ENCODE results near the gene CHRNA10. TPM values are rescaled to one million over a fixed set of nuclear protein-coding genes. Genes with fewer than 3 reads are reported as not detected.
"Not testable (repeated sequence)": the region's sequence is repeated elsewhere in the genome, so short reads cannot be mapped to it uniquely, and the experiment has no call there.

The CHRNA10 gene
- total RNA-seq, 1 donor from 2014 or later, result 1.2 TPM

DNA sequence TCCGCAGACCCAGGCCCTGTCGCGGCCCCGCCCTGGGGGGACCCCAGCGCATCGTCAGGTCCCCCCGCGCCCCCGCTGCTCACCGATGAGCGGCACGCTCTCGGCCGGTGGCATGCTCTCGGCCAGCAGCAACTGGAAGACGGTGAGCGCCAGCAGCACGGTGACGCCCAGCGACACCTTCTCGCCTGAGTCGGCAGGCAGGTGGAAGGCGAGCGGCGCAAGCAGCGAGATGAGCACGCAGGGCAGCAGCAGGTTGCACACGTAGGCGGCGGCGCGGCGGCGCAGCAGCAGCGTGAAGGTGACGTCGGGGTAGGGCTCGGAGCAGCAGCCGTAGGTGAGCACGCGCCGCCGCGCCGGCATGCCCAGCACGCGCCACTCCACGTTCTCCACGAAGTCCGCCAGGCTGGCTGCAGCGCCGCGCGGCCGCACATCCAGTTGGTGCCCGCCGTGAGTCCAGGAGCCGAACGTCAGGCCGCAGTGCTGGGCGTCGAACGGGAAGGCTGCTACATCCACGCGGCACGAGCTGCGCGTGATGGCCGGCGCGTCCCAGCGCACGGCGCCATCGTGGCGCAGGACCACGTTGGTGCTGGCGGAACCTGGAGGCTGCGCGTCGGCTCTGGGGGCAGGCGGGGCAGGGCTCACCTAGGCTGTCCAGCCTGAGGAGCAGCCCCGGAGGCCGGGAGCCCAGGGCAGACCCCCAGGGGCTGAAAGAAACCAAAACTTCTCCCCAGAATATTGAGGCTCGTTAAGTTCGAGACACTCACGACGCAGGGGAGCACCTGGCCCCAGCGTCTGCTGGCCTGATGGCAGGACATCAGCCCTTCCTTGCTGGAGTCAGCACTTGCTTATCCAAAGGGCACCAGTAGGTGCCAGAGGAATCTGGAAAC is 3.8 kb downstream of the CHRNA10 start:
- ATAC-seq (no peak), DNase-seq (ENCODE audit: missing footprints) (no peak)
- intact Hi-C loops (cut with DNase I), result no loop called here

DNA sequence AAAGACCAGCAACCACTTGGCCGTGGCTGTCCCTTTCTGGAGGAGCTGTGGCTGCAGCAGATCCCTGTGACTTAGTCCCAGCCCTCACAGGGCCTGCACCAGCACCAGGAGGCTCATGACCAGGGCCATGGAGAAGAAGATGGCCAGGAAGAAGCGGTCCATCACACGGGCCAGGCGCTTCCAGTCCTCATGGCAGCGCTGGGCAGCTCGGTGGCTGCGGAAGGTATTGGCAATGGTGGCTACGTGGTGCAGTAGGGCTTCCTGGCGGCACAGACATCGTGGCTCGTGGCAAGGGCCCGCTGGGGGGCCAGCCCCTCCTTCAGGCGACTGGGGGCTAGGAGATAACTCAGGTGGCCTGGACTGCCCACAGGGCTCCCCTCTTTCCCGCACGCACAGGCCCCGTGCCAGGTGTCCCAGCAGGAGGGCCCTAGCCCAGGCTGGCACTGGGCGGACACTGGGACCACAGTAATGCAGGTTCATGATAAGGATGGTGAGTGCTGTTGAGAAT is 5.1 kb downstream of the CHRNA10 start:
- intact Hi-C loops (cut with DNase I), result no loop called here
- DNase-seq (ENCODE audit: missing footprints), result no peak
- no peak for ATAC-seq

DNA sequence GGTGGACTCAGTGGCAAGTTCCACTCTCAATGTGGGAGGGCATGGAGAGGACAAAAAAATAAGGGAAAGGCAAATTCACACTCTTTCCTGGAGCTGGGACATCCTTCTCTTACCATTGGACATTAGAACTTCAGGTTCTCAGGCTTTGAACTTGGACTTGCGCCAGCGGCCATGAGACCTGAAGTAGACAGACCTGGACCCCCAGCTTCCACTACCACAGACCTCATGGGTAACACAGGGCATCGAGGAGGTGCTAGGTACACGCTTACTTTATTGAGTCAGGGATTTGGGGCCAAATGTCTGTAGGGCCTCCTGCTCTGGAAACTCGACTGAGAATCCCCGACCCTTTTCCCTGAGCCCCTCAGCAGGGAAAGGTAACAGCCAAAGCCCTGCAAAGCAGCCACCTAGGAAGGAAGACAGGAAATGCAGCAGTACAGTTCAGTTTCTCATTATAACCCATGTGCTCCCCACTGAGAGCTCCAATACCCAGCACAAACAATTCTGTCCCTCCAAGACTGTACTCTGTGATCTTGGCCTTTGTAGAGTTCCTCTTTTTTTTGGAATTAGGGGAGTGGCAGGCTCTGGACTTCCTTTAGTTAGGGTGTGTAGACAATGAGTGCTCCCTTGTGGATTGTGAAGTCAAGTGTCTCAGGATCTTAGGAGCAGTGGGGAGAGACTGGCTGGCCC is 5.7 kb downstream of the CHRNA10 start:
- intact Hi-C loops (cut with DNase I), result no loop called here
- no peak for DNase-seq (ENCODE audit: missing footprints)

GRCh38 chr11:3664032-3664630 is 7.1 kb downstream of the CHRNA10 start:
- DNase-seq (ENCODE audit: missing footprints) (no peak), ATAC-seq (no peak)
- intact Hi-C loops (cut with DNase I), result no loop called here

More for the DNA sequence above, 5.7 kb downstream of the CHRNA10 start:
- ATAC-seq, result no peak

- DNase-seq (ENCODE audit: missing footprints), result no peak
- ATAC-seq, result no peak
- intact Hi-C loops (cut with DNase I), result no loop called here
Measured at GRCh38 chr11:3662856-3663255, 8.3 kb downstream of the CHRNA10 start.

DNA sequence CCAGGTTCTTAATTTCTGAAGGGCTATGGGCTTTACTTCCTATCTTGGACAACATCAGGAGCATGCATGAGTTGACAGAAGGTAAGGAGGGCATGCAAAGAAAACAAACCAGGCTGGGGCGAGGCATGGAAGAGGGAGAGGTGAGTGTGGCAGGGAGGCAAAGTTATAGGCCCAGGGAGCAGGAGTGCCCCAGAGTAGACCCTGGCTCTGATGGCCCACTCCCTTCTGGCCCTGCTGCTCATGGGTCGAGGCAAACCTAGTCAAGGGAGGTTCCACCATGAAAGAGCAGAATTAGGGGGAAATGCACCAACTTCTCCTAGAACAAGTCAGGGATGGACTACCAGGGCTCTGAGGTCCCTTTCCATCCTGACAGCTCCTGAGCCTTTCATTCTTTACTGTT is 10.2 kb downstream of the CHRNA10 start:
- intact Hi-C loops (cut with DNase I), result no loop called here
- no peak for ATAC-seq
- DNase-seq (ENCODE audit: missing footprints), result no peak

GRCh38 chr11:3659595-3660515 is 11.3 kb downstream of the CHRNA10 start:
- no peak for ATAC-seq
- DNase-seq (ENCODE audit: missing footprints), result no peak
- intact Hi-C loops (cut with DNase I), result no loop called here

- ATAC-seq, result no peak
- intact Hi-C loops (cut with DNase I), result no loop called here
Measured at GRCh38 chr11:3658252-3658651, 12.9 kb downstream of the CHRNA10 start.

GRCh38 chr11:3657331-3657730 is 13.9 kb downstream of the CHRNA10 start:
- ATAC-seq; intact Hi-C loops (cut with DNase I); DNase-seq (ENCODE audit: missing footprints): not testable (repeated sequence)

More at GRCh38 chr11:3658252-3658651, 12.9 kb downstream of the CHRNA10 start:
- no peak for DNase-seq (ENCODE audit: missing footprints)

GRCh38 chr11:3655547-3655946 is 15.6 kb downstream of the CHRNA10 start:
- intact Hi-C loops (cut with DNase I), result no loop called here
- ATAC-seq, result no peak
- no peak for DNase-seq (ENCODE audit: missing footprints)

GRCh38 chr11:3652514-3652913 is 18.7 kb downstream of the CHRNA10 start:
- DNase-seq (ENCODE audit: missing footprints); intact Hi-C loops (cut with DNase I); ATAC-seq: not testable (repeated sequence)

DNA sequence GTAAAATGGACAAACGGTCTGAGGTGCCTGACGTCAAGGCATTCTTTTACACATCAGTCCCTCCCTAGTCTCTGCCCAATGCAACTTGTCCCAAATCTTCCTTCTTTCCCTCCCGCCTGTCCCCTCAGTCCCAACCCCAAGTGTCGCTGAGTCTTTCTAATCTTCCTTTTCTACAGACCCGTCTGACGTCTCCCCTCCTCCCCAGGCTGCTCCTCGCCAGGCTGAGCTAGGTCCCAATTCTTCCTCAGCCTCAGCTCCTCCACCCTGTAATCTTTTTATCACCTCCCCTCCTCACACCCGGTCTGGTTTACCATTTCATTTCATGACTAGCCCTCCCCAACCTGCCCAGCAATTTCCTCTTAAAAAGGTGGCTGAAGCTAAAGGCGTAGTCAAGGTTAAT is 21.8 kb downstream of the CHRNA10 start:
- ATAC-seq; DNase-seq (ENCODE audit: missing footprints); intact Hi-C loops (cut with DNase I): not testable (repeated sequence)

- intact Hi-C loops (cut with DNase I); ATAC-seq; DNase-seq (ENCODE audit: missing footprints): not testable (repeated sequence)
Measured at GRCh38 chr11:3648843-3649242, 22.3 kb downstream of the CHRNA10 start.

DNA sequence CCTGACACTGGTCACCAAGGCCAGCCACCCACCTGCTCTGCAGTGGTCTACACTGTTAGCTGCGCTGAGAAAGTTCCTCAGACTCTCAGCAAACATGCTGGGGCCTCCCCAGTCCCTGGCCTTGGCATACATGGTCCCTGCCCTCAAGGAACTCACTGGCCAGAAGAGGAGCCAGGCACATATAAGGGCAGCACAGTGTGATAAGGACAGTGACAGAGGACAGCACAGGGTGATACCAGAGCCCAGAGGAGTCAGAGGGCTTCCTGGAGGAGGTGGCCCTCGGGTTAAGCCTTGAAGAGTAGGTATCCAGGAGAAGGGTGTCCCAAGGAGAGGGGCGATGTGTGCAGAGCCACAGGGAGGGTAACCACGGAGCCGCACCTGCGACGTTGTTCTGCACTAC is 25.6 kb downstream of the CHRNA10 start:
- DNase-seq (ENCODE audit: missing footprints), result no peak
- ATAC-seq, result no peak
- intact Hi-C loops (cut with DNase I), result no loop called here

- DNase-seq (ENCODE audit: missing footprints) (no peak), ATAC-seq (peak; percentile 71)
- intact Hi-C loops (cut with DNase I), result loop anchor here (5.0 kb wide), 1 partner anchor 37 kb away; no protein-coding TSS in a partner anchor
Measured at GRCh38 chr11:3644817-3645235, 26.4 kb downstream of the CHRNA10 start, which contains the start of gene ART1. Gene ART1 (plus strand): TSS chr11:3645128. CDS start chr11:3659214, 14,086 bp downstream.

DNA sequence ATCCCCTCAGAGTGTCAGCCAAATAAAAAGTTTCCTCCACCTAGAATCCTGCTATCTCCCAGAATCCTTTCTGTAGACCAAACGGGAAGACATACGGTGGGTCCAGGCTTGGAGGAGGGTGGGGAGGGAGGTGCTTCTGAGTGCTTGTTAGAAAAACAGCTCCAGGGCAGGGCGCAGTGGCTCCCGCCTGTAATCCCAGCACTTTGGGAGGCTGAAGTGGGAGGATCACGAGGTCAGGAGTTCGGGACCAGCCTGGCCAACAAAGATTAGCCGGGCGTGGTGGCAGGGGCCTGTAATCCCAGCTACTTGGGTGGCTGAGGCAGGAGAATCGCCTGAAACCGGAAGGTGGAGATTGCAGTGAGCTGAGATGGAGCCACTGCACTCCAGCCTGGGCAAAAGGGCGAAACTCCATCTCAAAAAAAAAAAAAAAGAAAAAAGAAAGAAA is 28.1 kb downstream of the CHRNA10 start:
- not testable (repeated sequence) for DNase-seq (ENCODE audit: missing footprints); ATAC-seq
- intact Hi-C loops (cut with DNase I), result loop anchor here (5.0 kb wide), 1 partner anchor 39 kb away; no protein-coding TSS in a partner anchor

DNA sequence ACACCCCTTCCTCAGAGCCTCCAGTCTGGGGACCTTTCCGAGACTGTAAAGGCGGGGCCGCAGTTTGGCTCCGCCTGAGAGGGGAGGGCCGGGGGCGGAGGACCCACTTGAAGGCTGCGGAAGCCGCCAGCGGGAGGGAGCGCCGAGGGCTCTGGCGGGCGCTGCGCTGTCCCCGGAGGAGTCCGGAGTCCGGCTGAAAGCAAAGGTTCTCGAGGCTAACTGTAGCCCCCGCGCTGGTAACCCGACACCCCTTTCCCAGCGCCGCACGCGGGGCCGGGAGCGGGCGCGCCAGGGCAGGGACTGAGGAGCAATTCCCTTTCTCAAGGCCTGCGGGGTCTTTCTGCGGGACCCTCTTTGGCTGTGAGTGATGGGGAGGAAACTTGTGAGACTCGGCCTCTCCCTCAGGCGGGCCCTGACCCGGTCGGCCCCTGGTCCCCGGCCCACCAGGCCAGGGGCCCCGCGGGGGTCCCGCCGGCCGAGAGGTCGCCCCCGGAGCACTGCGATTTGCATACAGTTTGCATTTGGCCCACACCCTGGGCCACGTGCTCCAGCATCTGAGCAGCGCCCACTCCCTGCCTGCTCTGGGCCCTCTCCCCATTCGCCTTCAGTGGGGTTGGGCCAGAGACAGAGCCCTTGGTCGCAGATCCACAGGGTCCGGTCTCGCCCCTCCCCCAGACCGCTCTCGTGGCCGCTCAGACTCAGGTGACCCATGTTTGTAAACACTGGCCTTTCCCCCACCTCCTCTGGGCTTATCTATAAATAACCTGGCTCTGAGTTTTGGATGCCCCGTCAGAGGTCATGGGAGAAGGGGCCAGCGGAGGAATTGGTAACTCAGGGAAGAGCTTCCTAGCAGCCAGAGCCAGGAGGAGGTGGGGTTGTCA is 28.9 kb downstream of the CHRNA10 start:
- DNase-seq (ENCODE audit: missing footprints) (peak; percentile 93), ATAC-seq (peak; percentile 92)
- intact Hi-C loops (cut with DNase I), result loop anchor here (5.0 kb wide), 1 partner anchor 40 kb away; no protein-coding TSS in a partner anchor
